B cell (primary cell): Measurements from ENCODE around the gene RRAD. TPM values are rescaled to one million over a fixed set of nuclear protein-coding genes. Genes with fewer than 3 reads are reported as not detected.

Experiments
- ATAC-seq: fragments of 200-7000 bp; cut with Tn5 transposase; one replicate; pipeline ENCODE4 v1.10.0; 2021; ENCODE audit warnings: low read depth, mild to moderate bottlenecking, moderate number of reproducible peaks, moderate library complexity
- CTCF ChIA-PET: fragments of 350-600 bp; sonication (Branson Sonifier 250); formaldehyde crosslinking; loops from one replicate; lab custom pipeline; 2021; ENCODE audit warnings: antibody characterized with exemption, inconsistent platforms; lab: Charles Lee
- POLR2A ChIA-PET: fragments of 350-600 bp; sonication (Branson Sonifier 250); formaldehyde crosslinking; loops from one replicate; lab custom pipeline; 2021; ENCODE audit warnings: antibody characterized with exemption; lab: Charles Lee
- DNase-seq: peaks from one replicate; pipeline ENCODE4 v3.0.0; 2013
- H2AFZ ChIP-seq: 2 replicates; pipeline ENCODE4 v1.6.1; 2012; ENCODE audit warnings: mild to moderate bottlenecking, low read depth, low read length; ENCODE audit not compliant: insufficient read depth, poor library complexity, severe bottlenecking
- H3K27ac ChIP-seq, 2 donors: 1 replicate in 1 of 2; 2 replicates in 1 of 2; pipeline ENCODE4 v1.5.1; 2012 to 2013; ENCODE audit warnings: low read length in 2 of 2, mild to moderate bottlenecking in 2 of 2, moderate library complexity in 1 of 2
- H3K27me3 ChIP-seq, 4 experiments: fragments of 200-600 bp in 1 of 4; sonication (generic) in 1 of 4; replicated peaks in 1 of 4; 1 replicate in 2 of 4; 2 replicates in 2 of 4; pipeline versions ENCODE4 v1.6.1 to v1.7.0; 2013 to 2016; ENCODE audit warnings: low read length in 3 of 4, mild to moderate bottlenecking in 2 of 4, mixed read lengths in 1 of 4, moderate library complexity in 1 of 4; ENCODE audit not compliant: insufficient read depth in 4 of 4, control insufficient read depth in 3 of 4; ENCODE audit errors: control extremely low read depth in 1 of 4
- H3K36me3 ChIP-seq, 2 experiments: replicated peaks in 1 of 2; 1 replicate in 1 of 2; 2 replicates in 1 of 2; pipeline versions ENCODE4 v1.6.1 to v1.7.1; 2013; ENCODE audit warnings: low read length in 1 of 2; ENCODE audit not compliant: insufficient read depth in 2 of 2, control insufficient read depth in 1 of 2; ENCODE audit errors: control extremely low read depth in 1 of 2, extremely low read depth in 1 of 2
- H3K4me1 ChIP-seq, 2 donors: fragments of 200-600 bp in 1 of 2; sonication (generic) in 1 of 2; 1 replicate in 1 of 2; 2 replicates in 1 of 2; pipeline versions ENCODE4 v1.5.1 to v1.6.1; 2013 to 2017; ENCODE audit warnings: low read length in 2 of 2; ENCODE audit not compliant: control insufficient read depth in 2 of 2, insufficient read depth in 2 of 2
- H3K4me2 ChIP-seq: replicated peaks from 2 replicates; pipeline ENCODE3; 2012; ENCODE audit warnings: mild to moderate bottlenecking, low read depth, low read length; ENCODE audit not compliant: poor library complexity, severe bottlenecking
- H3K4me3 ChIP-seq, 5 experiments: fragments of 200-600 bp in 1 of 5; sonication (generic) in 1 of 5; 1 replicate in 3 of 5; 2 replicates in 2 of 5; pipeline versions ENCODE4 v1.5.1 to v1.7.0; 2011 to 2016; ENCODE audit warnings: low read length in 4 of 5, mild to moderate bottlenecking in 4 of 5, low read depth in 2 of 5, control low read depth in 1 of 5, moderate library complexity in 1 of 5; ENCODE audit not compliant: insufficient read depth in 1 of 5; ENCODE audit errors: control extremely low read depth in 1 of 5, extremely low read depth in 1 of 5
- H3K79me2 ChIP-seq: fragments of 200-600 bp; sonication (generic); one replicate; pipeline ENCODE4 v1.6.0; 2016; ENCODE audit warnings: low read length; ENCODE audit not compliant: control insufficient read depth, insufficient read depth
- H3K9ac ChIP-seq: fragments of 200-600 bp; sonication (generic); 2 replicates; pipeline ENCODE4 v1.6.1; 2017; ENCODE audit warnings: mild to moderate bottlenecking, low read length, moderate library complexity
- H3K9me3 ChIP-seq, 3 donors: one replicate each; pipeline versions ENCODE4 v1.6.1 to v1.7.1; 2013; ENCODE audit warnings: low read length in 2 of 3; ENCODE audit not compliant: control insufficient read depth in 2 of 3, insufficient read depth in 1 of 3; ENCODE audit errors: control extremely low read depth in 1 of 3
- H4K20me1 ChIP-seq: 2 replicates; pipeline ENCODE4 v1.6.0; 2012; ENCODE audit warnings: mild to moderate bottlenecking, low read length; ENCODE audit not compliant: insufficient read depth, control insufficient read depth, poor library complexity, severe bottlenecking
- H3K27ac Mint-ChIP-seq: one replicate; pipeline ENCODE4 v1.8.0; 2021; ENCODE audit warnings: mixed read lengths
- H3K27me3 Mint-ChIP-seq: one replicate; pipeline ENCODE4 v1.8.0; 2021; ENCODE audit warnings: mixed read lengths
- H3K4me1 Mint-ChIP-seq: one replicate; pipeline ENCODE4 v1.8.0; 2021; ENCODE audit warnings: mixed read lengths
- H3K4me3 Mint-ChIP-seq: one replicate; pipeline ENCODE4 v1.8.0; 2021; ENCODE audit warnings: mixed read lengths
- H3K9me3 Mint-ChIP-seq: one replicate; pipeline ENCODE4 v1.8.0; 2022; ENCODE audit warnings: mixed read lengths; ENCODE audit not compliant: insufficient read depth
- EZH2 ChIP-seq: IDR thresholded peaks from 2 replicates; pipeline ENCODE4 v1.6.1; 2012; ENCODE audit warnings: borderline replicate concordance, low read depth, mild to moderate bottlenecking, moderate library complexity, low read length; ENCODE audit not compliant: insufficient read depth, poor library complexity, severe bottlenecking
- WGBS: methylation state at CpG from one replicate; pipeline ENCODE4 v1.1.5; 2013; ENCODE audit warnings: missing lambda C conversion rate; ENCODE audit not compliant: insufficient coverage; 5-methylcytosine and 5-hydroxymethylcytosine counted together
- intact Hi-C: fragments of 100-400 bp; cut with micrococcal nuclease; formaldehyde crosslinking; loops from one replicate; pipeline ENCODE4 v1.10.0; 2022
- polyA plus RNA-seq: library from polyadenylated mRNA; depleted of rRNA; stranded (reverse); fragments of >200 nt; gene quantifications from 2 replicates; pipeline ENCODE4 v1.2.3, GENCODE V29; 2012
- total RNA-seq, 2 donors: library from RNA; stranded (reverse); fragments of 120-200 nt in 1 of 2; gene quantifications; 1 replicate in 1 of 2; 2 replicates in 1 of 2; pipeline versions ENCODE4 v1.2.3 to v1.2.4, GENCODE V29; 2013 to 2022
- TF ChIP-seq, protein P1 (sequence below): fragments of 200-600 bp; IDR thresholded peaks from one replicate; pipeline ENCODE4 v1.8.0; 2022; ENCODE audit warnings: antibody characterized with exemption, mild to moderate bottlenecking

Gene RRAD
- total and polyA plus RNA-seq, 2 donors (not counting 1 experiment from before 2014, with no cell fraction given) = 0.64 to 1.9 TPM

GRCh38 chr16:66961065-66961744 is 35.9 kb upstream of the RRAD start, which contains the start of gene CES3:
TSS of gene CES3 (plus strand) at chr16:66961266. CDS start at chr16:66961308, 42 bp downstream.
- no peaks in the 10 kb centered on the region for H3K36me3 ChIP-seq
- DNase-seq = peak; percentile 63
- H3K9ac ChIP-seq = no peak within 1 kb of the TSS
- H3K4me1 ChIP-seq = peaks cover 7 to 14% of the 10 kb centered on the region in 2 donors
- H2AFZ ChIP-seq = peak within 1 kb of the TSS; percentile 88
- peaks cover 0 to 3% (median 0%) of the 10 kb centered on the region in 3 donors for H3K9me3 ChIP-seq
- Mint-ChIP-seq H3K27me3 (peaks cover 12% of the 10 kb centered on the region), H3K27ac (no peak within 1 kb of the TSS), H3K9me3 (no peaks in the 10 kb centered on the region), H3K4me3 (peak within 1 kb of the TSS; percentile 53), H3K4me1 (peaks cover 14% of the 10 kb centered on the region)
- no peak for TF ChIP-seq EZH2
- TF ChIP-seq, protein P1, sequence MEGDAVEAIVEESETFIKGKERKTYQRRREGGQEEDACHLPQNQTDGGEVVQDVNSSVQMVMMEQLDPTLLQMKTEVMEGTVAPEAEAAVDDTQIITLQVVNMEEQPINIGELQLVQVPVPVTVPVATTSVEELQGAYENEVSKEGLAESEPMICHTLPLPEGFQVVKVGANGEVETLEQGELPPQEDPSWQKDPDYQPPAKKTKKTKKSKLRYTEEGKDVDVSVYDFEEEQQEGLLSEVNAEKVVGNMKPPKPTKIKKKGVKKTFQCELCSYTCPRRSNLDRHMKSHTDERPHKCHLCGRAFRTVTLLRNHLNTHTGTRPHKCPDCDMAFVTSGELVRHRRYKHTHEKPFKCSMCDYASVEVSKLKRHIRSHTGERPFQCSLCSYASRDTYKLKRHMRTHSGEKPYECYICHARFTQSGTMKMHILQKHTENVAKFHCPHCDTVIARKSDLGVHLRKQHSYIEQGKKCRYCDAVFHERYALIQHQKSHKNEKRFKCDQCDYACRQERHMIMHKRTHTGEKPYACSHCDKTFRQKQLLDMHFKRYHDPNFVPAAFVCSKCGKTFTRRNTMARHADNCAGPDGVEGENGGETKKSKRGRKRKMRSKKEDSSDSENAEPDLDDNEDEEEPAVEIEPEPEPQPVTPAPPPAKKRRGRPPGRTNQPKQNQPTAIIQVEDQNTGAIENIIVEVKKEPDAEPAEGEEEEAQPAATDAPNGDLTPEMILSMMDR = peak; percentile 69
- no peaks in the 10 kb centered on the region for H4K20me1 ChIP-seq
- H3K79me2 ChIP-seq = no peaks in the 10 kb centered on the region
- peak within 1 kb of the TSS; percentile 20 to 23 for H3K27ac ChIP-seq
- POLR2A ChIA-PET = no interaction called here
- 75% methylated on average over 11 of the region's 16 CpGs for WGBS
- H3K27me3 ChIP-seq = no peaks in the 10 kb centered on the region
- intact Hi-C loops = no loop called here
- peak; percentile 60 for ATAC-seq
- CTCF ChIA-PET = interaction anchor here (1.0 to 1.9 kb wide), 3 partner anchors 10 to 224 kb away, joined by 3 to 8 read pairs (median 5); no protein-coding TSS in a partner anchor
- H3K4me3 ChIP-seq = no peak within 1 kb of the TSS
- H3K4me2 ChIP-seq = peak within 1 kb of the TSS; percentile 66

GRCh38 chr16:66960270-66960669 is 34.9 kb upstream of the RRAD start:
- TF ChIP-seq, protein P1 = no peak
- no peak for TF ChIP-seq EZH2

More at GRCh38 chr16:66960270-66960669, 34.9 kb upstream of the RRAD start:
- H3K36me3 ChIP-seq = no peaks in the 10 kb centered on the region
- peaks cover 0 to 3% (median 0%) of the 10 kb centered on the region in 3 donors for H3K9me3 ChIP-seq
- no peaks in the 10 kb centered on the region for H3K27me3 ChIP-seq
- H3K4me3 Mint-ChIP-seq = no peak overlapping the region
- no peaks in the 10 kb centered on the region for H3K79me2 ChIP-seq
- H3K27ac Mint-ChIP-seq = no peak overlapping the region
- no peaks in the 10 kb centered on the region for H4K20me1 ChIP-seq
- DNase-seq (no peak), ATAC-seq (no peak)
- H3K4me1 ChIP-seq = peaks cover 7 to 14% of the 10 kb centered on the region in 2 donors
- no peak overlapping the region for H3K9ac ChIP-seq
- H3K4me1 Mint-ChIP-seq = peaks cover 14% of the 10 kb centered on the region
- WGBS = 100% methylated on average over 1 of the region's 1 CpG
- H3K27me3 Mint-ChIP-seq = peaks cover 18% of the 10 kb centered on the region
- no peak overlapping the region for H3K4me3 ChIP-seq
- H2AFZ ChIP-seq = no peak overlapping the region
- intact Hi-C loops = no loop called here
- ChIA-PET POLR2A (no interaction called here), CTCF (interaction anchor here (1.0 to 1.3 kb wide), 2 partner anchors 11 to 195 kb away, joined by 4 to 8 read pairs; no protein-coding TSS in a partner anchor)
- H3K4me2 ChIP-seq = no peak overlapping the region
- H3K27ac ChIP-seq = no peak overlapping the region
- no peaks in the 10 kb centered on the region for H3K9me3 Mint-ChIP-seq
